Activated CD4-positive, alpha-beta T cell treated with anti-CD3 and anti-CD28 coated beads for 48 hours (primary cell): ENCODE data around the gene PGM1.
"Not testable (repeated sequence)": the region's sequence is repeated elsewhere in the genome, so short reads cannot be mapped to it uniquely, and the experiment has no call there.

Experiments
- DNase-seq: peaks from one replicate; pipeline ENCODE4 v3.0.0-alpha.2; 2020

Gene PGM1

DNA sequence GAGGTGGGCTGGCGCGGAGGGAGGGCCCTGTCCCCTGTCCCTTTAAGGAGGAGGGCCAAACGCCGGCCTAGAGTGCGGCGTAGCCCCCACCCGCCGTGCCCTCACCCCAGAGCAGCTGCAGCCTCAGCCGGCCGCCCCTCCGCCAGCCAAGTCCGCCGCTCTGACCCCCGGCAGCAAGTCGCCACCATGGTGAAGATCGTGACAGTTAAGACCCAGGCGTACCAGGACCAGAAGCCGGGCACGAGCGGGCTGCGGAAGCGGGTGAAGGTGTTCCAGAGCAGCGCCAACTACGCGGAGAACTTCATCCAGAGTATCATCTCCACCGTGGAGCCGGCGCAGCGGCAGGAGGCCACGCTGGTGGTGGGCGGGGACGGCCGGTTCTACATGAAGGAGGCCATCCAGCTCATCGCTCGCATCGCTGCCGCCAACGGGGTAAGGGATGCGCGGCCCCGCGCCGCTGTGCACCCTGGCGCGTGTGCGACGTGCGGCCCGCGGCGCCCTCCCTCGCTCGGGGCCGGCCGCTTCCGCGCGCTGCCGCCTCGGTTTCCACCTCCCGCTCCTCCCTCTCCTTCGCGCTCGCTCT lies at the start of gene PGM1:
Gene PGM1 (plus strand): TSS at position 109 of the 583 bp plus-strand sequence. CDS start 78 bp downstream, at position 187.
- DNase-seq: peak; percentile 85

DNA sequence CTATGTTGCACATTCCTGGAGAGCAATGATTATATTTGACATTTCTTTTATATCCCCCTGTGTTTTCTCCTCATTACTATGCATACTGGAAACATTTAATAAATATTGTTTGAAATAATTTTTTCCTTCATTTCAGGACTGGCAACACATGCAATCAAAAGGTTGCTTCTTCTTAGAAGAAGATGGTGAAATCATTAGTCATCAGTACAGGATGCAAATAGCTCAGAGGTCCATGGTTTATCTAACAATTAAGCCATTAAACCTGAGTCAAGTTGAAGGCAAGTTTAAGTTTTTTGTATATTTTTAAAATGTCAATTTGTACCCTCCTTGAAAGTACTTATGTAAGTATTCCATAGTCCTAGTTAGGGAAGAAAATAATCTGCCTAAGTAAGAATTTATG lies 47.4 kb upstream of the PGM1 start:
- DNase-seq: no peak

DNA sequence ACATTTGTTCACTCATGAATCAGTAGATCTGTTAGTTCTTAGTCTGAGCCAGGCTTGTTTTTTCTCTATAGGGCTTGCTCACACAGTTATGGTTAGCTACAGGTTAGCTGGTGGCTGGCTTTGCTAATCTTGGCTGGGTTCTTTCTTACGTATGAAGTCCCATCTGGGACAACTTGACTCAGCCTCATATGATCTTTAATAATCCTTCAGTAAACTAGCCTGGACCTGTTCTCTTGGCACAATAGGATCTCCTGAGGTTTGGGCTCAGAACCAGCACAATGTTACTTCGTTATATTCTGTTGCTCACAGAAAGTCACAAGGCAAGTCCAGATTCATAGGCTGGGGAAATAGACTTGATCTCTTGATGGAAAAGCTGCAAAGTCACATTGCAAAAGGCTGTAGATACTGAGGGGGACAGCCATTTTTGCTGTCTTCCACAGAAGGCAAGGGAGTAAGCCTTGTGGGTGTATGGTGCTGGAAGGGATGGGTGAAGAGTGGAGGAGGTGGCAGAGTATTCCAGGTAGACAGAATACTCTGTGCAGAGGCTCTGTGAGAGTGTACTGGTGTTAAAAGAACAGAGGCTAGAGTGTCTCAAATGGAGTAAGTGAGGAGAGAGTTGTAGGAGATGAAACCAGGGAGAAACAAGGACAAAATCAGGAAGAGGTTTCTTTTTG lies 45.5 kb upstream of the PGM1 start:
- DNase-seq: no peak

DNA sequence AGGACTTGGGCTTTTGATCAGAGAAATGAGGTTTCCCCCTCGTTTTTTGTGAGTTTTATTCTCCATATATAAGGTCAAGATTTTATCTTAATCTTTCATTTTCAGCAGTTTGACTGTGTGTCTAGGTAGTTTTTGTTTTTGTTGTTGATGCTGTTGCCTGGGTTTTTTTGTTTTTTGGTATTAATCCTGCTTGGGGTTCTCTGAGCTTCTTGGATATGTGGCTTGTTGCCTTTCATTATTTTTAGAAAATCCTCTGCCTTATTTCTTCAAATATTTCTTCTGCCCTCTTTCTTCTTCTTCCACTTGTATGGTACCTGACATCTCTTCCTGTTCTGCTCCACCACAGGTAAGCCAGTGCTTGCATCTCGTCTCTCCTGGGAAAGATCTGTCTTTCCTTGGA lies 44.9 kb upstream of the PGM1 start:
- no peak for DNase-seq

DNA sequence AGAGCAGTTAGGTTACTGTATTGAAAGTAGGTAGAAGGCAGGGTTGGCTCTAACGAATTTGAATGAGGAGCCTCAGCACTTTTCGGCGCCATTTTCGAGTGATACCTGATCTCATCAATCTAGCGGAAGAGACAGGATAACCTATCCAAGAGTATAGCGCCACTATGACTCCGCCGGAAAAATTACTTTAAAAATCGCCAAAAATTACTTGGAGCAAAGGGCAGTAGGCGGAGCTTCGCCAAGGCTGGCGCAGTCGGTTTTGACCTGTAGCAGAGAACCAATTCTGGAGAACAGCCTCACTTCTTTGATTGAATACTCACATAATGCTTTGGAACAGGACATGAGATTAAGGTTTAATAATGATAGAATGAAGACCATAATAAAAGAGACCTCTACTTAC lies 44.3 kb upstream of the PGM1 start:
- DNase-seq: no peak

DNA sequence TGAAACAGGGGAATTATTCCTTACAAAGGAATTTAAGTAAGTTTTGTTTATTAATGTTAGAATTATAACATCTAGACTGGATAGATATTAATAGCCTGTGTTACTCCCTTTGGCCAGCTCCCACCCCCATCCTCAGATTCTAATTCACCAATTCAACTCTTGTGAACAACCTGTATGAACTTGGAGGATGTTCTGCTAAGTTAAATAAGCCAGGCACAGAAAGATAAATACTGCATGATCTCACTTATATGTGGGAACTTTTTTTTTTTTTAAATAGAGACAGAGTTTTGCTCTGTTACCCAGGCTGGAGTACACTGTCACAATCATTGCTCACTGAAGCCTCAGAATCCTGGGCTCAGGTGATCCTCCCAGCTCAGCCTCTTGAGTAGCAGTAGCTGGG lies 37.7 kb upstream of the PGM1 start:
- no peak for DNase-seq

DNA sequence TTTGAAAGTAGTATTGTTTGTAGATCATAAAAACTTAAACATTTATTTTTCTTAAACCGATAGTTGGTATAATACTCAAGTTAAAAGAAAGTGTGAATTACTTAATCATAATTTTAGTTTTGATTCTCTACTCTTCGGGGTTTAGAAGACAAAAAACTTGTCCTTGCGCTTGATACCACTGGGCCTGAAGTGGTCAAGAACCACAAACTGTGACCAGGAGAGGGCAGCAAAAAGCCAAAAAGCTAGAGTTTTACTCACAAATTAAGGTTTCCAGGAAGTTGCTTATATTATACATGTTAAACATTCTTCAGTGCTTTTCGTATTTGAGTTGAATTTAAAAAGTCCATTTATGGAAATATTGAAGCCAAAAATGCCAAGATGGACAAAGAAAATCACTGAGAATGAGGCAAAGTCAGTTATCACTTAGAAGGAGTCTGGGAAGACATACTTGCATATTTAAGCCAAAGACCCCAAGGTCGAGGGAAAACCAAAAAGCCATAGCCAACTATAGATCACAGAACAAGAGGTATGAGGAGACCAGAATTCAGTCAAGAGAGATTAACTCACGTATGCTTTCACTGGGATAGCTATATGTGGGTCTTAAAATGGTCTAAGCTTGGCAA lies 35.7 kb upstream of the PGM1 start:
- peak; percentile 41 for DNase-seq

DNA sequence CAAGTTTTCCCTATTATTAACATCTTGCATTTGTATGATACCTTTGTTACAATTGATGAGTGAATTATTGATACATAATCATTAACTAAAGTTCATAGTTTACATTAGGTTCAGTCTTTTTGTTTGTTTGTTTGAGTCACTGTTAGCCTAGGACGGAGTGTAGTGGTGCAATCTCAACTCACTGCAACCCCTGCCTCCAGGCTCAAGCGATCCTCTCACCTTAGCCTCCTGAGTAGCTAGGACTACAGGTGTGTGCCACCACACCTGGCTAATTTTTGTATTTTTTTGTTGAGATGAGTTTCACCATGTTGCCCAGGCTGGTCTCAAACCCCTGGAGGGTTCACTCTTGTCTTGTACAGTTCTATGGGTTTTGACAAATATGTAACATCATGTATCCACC lies 33.9 kb upstream of the PGM1 start:
- DNase-seq: no peak

DNA sequence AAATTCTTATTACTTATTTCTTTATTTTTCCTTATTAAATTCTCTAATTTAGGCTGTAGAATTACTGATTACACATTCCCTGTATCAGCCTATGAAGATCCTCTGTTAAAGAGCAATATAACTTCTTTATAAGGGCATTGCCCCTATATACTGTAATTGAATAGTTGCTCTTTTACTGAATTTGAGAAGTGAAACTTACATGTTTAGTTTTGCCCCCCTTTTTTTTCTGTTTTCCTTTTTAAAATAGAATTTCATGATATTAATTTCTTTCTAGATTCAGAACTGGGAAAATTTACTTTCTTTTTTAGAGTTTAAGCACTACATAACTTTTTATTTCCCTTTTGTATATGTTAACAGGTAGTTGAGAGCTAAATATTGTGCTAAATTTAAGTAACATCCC lies 29.5 kb upstream of the PGM1 start:
- DNase-seq: no peak

DNA sequence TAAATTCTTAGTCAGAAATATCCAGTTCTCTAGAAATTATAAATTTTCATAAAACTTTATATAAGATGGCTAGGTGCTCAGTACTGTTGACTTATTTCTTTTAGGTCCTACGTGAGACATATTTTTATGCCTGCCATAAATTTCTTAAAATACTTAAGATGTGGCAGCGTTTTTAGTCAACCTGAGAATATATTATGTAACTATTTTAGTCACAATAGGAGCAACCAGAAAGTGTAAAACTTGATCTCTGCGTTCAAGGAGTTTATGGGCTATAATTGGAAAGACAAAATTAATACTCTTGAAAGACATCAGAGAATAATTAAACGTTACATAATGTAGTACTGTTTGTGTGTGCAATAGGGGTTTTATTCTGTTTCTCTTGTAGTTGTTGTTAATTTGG lies 24.1 kb upstream of the PGM1 start:
- DNase-seq: no peak

DNA sequence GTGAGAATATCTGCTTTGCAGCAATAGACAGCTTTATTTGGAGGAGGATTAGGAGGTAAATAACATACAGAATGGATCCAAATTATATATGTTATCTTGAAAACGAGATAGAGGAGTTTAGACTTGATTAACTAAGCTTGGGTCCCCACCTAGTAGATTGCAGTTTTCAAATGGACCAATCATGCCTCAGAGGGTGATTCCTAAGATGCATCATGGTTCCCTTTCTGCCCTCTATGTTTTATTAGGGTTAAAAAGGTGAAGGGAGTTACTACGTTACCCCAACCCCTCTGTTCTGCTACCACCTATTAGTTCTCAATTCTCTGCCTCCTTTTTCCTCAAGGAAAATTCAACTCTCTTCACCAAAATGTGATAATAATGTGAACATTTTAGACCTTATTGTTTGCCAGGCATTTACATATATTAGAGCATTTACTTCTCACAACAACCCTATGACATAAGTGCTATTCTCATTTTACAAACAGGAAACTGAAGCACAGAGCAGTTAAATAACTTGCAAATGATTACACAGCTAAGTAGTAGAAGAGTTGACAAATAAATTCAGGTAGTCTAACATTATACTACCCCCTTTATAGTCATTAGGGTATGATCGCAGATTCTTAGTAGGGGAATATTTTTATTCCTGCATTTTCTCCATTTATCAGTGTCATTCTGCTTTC lies 23.4 kb upstream of the PGM1 start:
- no peak for DNase-seq

DNA sequence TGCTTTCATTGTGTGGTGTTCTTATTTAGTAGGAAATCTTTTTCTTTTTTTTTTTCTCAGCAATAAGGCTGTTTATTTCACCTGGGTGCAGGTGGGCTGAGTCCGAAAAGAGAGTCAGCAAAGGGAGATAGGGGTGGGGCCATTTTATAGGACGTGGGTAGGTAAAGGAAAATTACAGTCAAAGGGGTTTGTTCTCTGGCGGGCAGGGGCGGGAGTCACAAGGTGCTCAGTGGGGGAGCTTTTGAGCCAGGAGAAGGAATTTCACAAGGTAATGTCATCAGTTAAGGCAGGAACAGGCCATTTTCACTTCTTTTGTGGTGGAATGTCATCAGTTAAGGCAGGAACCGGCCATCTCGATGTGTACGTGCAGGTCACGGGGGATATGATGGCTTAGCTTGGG lies 20.5 kb upstream of the PGM1 start:
- not testable (repeated sequence) for DNase-seq

DNA sequence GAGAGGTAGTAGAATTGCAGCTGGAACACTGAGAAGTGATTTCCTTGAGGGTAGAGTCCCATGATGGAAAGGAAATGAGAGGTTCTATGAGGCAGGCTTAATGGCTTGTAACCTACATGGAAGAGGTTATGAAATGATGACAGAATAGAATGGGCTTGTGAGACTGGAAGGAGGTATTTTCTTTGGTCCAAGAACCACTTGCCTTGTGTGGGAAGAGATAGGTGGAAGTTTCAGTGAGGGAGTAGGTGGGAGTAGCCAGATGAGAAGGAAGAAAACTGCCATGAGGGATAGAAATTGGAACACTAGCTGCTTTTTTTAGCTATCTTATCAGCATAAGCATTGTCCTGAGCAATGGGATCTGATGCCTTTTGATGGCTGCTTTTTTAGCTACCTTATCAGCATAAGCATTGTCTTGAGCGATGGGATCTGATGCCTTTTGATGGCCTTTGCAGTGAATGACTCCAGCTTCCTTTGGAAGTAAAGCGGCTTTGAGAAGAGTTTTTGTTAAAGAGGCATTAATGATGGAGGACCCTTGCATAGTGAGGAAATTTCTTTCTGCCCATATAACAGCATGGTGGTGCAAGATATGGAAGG lies 18.9 kb upstream of the PGM1 start:
- DNase-seq: not testable (repeated sequence)

DNA sequence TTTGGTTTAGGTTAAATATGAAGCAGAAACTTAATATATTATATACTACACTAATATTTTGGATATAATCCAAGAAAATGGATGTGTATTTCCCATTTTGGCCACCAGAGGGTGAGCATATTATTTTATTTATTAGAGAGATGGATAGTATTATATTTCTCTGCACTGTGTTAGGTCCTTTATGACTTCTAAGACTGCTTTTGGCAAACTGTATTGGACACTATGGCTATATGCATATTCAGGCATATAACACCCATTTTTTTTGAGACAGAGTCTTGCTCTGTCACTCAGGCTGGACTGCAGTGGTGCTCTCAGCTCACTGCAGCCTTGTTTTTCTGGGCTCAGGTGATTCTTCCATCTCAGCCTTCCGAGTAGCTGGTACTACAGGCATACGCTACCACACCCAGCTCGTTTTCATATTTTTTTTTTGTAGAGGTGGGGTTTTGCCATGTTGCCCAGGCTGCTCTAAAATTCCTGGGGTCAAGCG lies 17.8 kb upstream of the PGM1 start:
- DNase-seq: no peak

DNA sequence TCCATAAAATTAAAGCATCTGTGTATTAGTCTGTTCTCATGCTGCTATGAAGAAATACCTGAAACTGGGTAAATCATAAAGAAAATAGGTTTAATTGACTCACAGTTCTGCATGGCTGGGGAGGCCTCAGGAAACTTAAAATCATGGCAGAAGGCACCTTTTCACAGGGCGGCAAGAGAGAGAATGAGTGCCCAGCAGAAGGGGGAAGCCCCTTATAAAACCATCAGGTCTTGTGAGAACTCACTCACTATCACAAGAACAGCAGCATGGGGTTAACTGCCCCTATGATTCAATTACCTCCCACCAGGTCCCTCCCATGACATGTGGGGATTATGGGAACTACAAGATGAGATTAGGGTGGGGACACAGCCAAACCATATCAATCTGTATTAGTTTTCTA lies 6.9 kb upstream of the PGM1 start:
- DNase-seq: peak; percentile 20

DNA sequence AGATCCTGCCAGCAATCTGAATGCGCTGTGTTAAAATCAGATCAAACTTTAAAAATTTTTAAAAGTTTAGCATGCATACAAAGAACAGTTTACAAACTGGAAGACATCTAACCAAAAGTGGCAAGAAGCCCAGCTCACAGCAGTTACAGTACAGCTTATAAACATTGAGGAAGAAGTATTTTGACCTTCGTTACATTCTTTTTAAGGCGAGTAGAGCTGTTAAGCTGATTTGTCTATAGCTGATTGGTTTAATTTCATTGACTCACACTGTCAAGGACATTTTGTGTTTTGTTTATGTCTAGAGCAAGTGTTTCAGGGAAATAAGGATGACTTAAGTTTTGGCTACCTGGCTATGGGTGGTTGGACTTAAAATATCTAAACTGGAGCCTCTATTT lies 3.0 kb upstream of the PGM1 start:
- no peak for DNase-seq

DNA sequence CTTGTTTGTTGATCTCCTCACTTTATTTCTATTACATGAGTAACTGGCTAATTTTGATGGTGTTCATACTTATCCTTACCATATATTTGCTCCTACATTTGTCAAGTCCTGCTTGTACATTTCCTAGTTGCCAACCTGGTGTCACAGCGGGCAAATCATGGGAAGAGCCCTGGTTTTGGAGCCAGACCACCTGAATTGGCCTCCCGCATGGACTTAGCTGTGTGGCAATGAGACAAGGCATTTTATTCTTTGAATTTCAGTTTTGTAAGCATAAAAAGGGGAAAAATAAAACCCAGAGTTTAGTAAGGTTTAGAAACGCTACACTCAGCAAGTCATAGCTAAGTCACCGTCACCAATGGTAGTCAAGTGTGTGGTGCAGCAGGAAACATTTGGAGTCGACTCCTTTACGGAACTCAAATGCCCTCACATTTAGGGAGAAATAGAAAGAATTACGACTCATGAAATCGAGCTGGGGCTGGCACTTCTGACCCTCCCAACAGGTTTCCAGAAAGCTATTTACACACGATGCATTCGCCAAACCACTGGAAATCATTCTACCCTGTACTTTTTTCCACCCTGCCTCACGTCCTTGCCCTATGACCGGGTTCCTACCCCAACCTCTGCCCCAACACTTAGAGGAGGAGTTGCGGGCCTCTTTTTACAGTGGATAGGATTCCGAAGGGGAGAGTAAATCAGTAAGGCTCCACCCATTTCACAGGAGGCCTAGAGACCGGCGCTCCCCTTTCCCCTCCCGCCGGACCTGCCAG lies 492 bp upstream of the PGM1 start:
- DNase-seq: peak; percentile 62

DNA sequence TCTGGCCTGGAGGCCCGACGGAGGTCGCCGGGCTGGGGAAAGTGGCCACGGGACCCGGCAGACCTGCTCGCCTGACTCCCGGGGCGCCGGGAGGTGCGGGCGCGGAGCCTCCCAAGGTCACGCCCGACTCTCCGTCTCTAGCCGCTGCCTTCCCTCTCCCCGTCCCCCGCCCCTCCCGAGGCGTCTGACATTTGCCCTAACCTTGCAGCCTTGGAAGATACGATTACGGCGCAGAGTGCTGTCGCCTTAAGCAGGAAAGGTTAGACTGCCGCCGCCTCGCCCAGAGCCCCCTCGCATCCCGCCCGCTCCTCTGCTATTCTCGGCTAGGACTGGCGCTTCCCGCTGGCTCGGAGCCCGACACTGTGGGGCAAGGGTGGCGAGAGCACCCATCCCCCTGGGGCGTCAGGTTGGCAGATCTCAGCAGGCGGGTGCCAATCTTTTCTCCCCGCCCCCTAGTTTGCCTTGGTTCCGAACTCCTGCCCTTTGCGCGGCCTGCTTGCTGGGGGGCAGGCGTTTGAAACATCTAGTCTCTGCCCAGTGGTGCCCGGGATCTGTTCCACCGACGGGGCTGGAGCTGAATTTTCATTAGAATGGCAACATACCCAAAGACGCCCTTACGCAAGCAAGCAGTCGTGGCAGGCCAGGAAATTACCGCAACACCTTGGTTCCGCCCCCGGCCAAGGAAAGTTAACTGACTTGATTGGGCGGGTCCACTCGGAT lies 835 bp downstream of the PGM1 start:
- DNase-seq: peak; percentile 86

DNA sequence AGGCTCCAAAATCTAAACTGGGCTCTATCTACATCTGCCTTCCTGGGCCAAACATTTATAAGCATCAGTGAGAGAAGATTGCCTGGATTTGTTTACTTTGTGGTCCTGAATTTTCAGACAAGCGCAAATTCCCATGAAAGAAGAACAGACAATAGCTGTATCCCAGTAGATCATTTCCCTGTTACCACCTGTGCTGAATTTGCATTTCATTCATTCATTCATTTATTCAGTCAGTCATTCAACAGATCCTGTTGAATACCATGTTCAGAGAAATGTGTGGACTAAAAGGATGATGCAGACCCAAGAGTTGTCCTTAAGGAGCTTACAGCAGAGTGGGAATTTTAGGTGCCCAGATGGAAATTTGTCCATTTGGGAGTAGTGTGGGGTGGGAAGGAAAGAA lies 2.2 kb downstream of the PGM1 start:
- DNase-seq: no peak

DNA sequence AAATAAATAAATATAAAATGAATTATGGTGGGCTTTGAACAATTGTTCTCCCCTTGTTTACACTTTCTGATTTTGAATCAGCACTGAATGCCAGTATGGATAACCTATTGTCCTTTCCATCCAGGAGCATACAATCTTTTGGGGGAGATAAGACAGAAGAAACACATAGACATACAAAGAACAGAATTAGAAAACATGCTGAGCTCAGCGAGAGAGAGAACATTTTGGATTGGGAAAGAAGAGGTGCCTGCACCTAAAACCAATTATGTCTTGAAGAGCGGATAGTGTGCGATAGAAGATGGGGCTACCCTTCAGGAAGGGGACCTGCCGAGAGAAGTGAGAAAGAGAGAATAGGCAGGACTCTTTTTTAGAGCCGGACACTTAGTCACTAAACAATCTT lies 6.6 kb downstream of the PGM1 start:
- DNase-seq: no peak

DNA sequence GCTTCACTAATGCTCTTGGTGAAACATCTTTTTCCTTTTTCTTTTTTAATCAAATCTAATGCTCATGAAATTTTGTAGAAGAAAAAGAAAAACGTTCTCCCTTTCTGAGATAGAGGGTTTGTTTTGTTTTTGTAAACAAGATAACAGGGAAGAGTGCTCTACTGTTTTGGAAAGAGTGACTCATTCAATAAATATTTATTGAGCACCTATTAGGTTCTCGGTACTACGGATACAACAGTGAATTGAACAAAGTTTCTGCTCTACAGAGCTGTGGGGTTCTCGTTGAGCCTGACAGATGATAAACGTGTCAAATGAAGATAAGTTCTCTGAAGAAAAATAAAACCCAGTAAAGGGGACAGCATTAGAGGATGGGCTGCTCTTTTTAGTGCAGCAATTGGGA lies 7.0 kb downstream of the PGM1 start:
- no peak for DNase-seq

DNA sequence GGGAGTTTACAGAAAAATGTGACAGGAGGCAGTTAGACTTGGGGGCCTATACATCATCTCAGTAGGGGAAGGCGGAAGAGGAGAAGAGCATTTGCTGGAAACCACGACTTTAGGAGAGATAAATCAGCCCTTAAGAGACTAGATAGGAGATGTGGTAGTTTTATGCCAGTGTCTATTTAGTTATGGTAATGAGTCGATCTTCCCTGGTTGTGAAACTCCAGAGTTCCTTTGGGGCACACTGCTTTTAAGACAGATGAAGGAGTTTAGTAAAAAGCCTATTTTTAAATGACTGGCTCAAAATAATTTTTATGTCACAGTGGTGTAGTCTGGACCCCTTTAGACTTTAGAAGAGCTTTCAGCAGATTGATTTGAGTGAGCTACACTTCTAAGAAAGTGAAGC lies 7.8 kb downstream of the PGM1 start:
- DNase-seq: no peak
